ENCODE results near the gene ERICH4. TPM values are rescaled to one million over a fixed set of nuclear protein-coding genes. Genes with fewer than 3 reads are reported as not detected.
"Not testable (repeated sequence)": the region's sequence is repeated elsewhere in the genome, so short reads cannot be mapped to it uniquely, and the experiment has no call there.

ERICH4 gene
- total RNA-seq, 1 donor from 2014 or later, result not detected

GRCh38 chr19:41455936-41456335 is 13.0 kb downstream of the ERICH4 start:
- H3K9me3 Mint-ChIP-seq, result no peaks in the 10 kb centered on the region
- no peak overlapping the region for H3K27ac Mint-ChIP-seq
- intact Hi-C loops (cut with micrococcal nuclease), result no loop called here
- peaks cover 41% of the 10 kb centered on the region for H3K4me1 Mint-ChIP-seq
- DNase-seq, result no peak
- no peaks in the 10 kb centered on the region for H3K36me3 Mint-ChIP-seq (ENCODE audit: low read depth)
- no peaks in the 10 kb centered on the region for H3K27me3 Mint-ChIP-seq
- H3K4me3 Mint-ChIP-seq, result no peak overlapping the region

- H3K4me3 Mint-ChIP-seq, result peak overlapping the region; percentile 70
- no peaks in the 10 kb centered on the region for H3K36me3 Mint-ChIP-seq (ENCODE audit: low read depth)
- no peak for DNase-seq
- H3K4me1 Mint-ChIP-seq, result peaks cover 41% of the 10 kb centered on the region
- H3K9me3 Mint-ChIP-seq, result no peaks in the 10 kb centered on the region
- no peaks in the 10 kb centered on the region for H3K27me3 Mint-ChIP-seq
- no peak overlapping the region for H3K27ac Mint-ChIP-seq
- intact Hi-C loops (cut with micrococcal nuclease), result no loop called here
Measured at GRCh38 chr19:41456342-41456918, 13.5 kb downstream of the ERICH4 start.

DNA sequence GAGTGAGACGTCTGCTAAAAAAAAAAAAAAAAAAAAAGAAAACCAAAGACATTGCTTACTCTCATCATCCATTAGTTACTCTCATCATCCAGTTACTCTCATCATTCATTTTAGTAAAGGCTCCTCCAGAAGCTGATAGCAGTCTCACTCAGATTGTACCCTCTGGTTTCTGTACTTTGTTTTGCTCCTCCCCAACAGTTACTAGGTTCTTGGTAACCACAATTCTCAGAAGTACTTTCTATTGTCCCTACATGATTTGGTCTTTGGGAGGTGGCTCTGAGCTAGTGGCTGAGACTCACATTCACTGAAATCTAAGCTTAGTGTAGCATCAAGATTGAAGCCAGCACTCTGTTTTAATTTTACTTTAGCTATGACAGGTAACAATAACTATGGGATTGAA is 14.3 kb downstream of the ERICH4 start:
- Mint-ChIP-seq H3K27ac (peak overlapping the region; percentile 74), H3K36me3 (ENCODE audit: low read depth) (no peaks in the 10 kb centered on the region), H3K4me1 (peaks cover 41% of the 10 kb centered on the region), H3K27me3 (no peaks in the 10 kb centered on the region), H3K9me3 (no peaks in the 10 kb centered on the region), H3K4me3 (peak overlapping the region; percentile 70)
- DNase-seq, result peak; percentile 81
- intact Hi-C loops (cut with micrococcal nuclease), result no loop called here

GRCh38 chr19:41462497-41462896 is 19.5 kb downstream of the ERICH4 start:
- intact Hi-C loops (cut with micrococcal nuclease), result no loop called here
- peaks cover 10% of the 10 kb centered on the region for H3K27me3 Mint-ChIP-seq
- H3K27ac Mint-ChIP-seq, result no peak overlapping the region
- H3K4me1 Mint-ChIP-seq, result peaks cover 18% of the 10 kb centered on the region
- no peaks in the 10 kb centered on the region for H3K9me3 Mint-ChIP-seq
- no peak for DNase-seq
- H3K4me3 Mint-ChIP-seq, result no peak overlapping the region
- no peaks in the 10 kb centered on the region for H3K36me3 Mint-ChIP-seq (ENCODE audit: low read depth)

DNA sequence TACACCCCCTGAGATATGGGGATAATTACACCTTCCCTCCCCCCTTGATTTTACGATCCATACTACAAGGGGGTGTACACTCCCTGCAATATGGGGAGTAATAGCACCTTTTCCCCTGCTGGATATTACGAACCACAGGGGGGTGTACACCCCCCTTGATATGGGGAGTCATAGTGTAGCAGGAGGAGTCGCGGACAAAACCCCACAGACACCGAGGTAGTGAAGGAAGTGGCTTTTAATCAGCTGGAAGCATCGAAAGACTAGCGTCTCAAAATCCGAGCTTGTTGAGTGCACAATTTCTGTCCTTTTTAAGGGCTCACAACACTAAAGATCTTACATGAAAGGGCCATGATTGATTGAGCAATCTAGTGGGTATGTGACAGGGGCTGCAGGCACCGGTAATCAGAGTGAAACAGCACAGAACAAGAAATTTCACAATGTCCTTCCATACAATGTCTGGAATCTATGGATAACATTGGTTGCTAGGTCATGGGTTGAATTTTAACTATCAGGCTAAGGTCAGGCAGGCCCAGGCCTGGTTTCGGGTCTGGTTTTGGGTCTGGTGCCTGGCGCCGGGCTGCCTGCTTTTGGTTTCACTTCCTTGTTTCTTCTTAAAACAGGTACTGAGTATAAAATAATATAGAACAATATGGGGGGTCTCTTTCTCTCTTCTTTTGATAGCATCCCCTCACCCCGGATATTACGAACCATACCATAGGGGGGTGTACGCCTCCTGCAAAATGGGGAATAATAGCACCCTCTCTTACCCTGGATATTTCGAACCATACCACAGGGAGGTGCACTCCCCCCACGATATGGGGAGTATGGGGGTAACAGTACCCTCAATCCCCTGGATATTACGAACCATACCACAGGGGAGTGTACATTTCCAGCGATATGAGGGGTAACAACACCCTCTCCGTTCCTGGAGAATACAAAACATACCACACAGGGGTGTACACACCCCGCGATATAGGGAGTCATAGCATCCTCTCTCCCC is 20.6 kb downstream of the ERICH4 start:
- intact Hi-C loops (cut with micrococcal nuclease); H3K9me3 Mint-ChIP-seq; H3K36me3 Mint-ChIP-seq (ENCODE audit: low read depth): not testable (repeated sequence)
- Mint-ChIP-seq H3K4me3 (peak overlapping the region; percentile 54), H3K27ac (peak overlapping the region; percentile 31), H3K4me1 (peaks cover 11% of the 10 kb centered on the region), H3K27me3 (peaks cover 18% of the 10 kb centered on the region)
- DNase-seq, result peak; percentile 75

DNA sequence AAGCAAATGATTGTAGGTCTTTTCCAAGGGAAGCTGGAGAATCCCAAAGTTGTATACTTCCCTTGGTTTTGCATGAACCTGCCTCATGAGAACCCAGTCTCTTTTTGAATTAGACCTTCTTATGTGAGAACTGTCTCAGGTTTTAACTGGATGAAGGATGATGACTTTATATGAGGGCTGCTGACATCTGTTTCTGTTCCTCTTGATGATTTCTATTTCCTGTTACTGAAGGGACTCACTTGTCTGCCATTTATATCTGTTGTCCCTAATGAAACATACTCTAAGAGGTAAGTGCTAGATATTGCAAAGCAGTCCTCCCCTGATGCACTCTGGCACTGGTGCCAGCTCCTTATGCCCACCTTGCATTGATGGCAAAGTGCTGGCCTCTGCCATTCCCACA is 33.6 kb downstream of the ERICH4 start:
- H3K9me3 Mint-ChIP-seq, result no peaks in the 10 kb centered on the region
- no peak overlapping the region for H3K4me3 Mint-ChIP-seq
- DNase-seq, result no peak
- H3K27me3 Mint-ChIP-seq, result peaks cover 39% of the 10 kb centered on the region
- no peaks in the 10 kb centered on the region for H3K36me3 Mint-ChIP-seq (ENCODE audit: low read depth)
- H3K4me1 Mint-ChIP-seq, result no peaks in the 10 kb centered on the region
- no peak overlapping the region for H3K27ac Mint-ChIP-seq
- intact Hi-C loops (cut with micrococcal nuclease), result no loop called here

GRCh38 chr19:41478171-41478570 is 35.2 kb downstream of the ERICH4 start:
- no peak overlapping the region for H3K27ac Mint-ChIP-seq
- intact Hi-C loops (cut with micrococcal nuclease), result no loop called here
- DNase-seq, result no peak
- no peaks in the 10 kb centered on the region for H3K4me1 Mint-ChIP-seq
- H3K36me3 Mint-ChIP-seq (ENCODE audit: low read depth), result no peaks in the 10 kb centered on the region
- no peak overlapping the region for H3K4me3 Mint-ChIP-seq
- peaks cover 32% of the 10 kb centered on the region for H3K27me3 Mint-ChIP-seq
- no peaks in the 10 kb centered on the region for H3K9me3 Mint-ChIP-seq

- Mint-ChIP-seq H3K4me1 (no peaks in the 10 kb centered on the region), H3K27me3 (peaks cover 33% of the 10 kb centered on the region), H3K4me3 (no peak overlapping the region), H3K27ac (no peak overlapping the region), H3K36me3 (ENCODE audit: low read depth) (no peaks in the 10 kb centered on the region), H3K9me3 (no peaks in the 10 kb centered on the region)
- intact Hi-C loops (cut with micrococcal nuclease), result no loop called here
- no peak for DNase-seq
Measured at GRCh38 chr19:41478875-41479756, 36.2 kb downstream of the ERICH4 start.

DNA sequence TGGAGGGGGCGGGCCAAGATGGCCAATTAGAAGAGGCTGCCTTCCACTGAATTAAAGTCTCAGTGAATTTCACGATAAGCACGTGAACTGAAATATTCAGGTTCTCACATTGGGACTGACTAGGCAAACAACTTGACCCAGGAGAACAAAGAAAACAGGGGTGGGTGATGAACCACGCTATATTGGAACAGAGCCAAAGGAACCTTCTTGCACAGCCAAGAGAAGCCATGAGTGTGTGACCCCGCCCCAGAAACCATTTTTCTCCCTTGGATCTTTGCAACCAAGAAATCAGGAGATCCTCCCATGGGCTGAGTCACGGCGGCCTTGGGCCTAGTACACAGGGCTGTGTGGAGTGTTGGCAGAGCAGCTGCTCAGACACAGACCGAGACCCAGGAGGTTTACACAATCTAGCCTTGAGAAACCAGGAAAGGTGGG is 36.8 kb downstream of the ERICH4 start:
- intact Hi-C loops (cut with micrococcal nuclease), result no loop called here
- no peak for DNase-seq
- Mint-ChIP-seq H3K4me3 (no peak overlapping the region), H3K27ac (no peak overlapping the region), H3K4me1 (no peaks in the 10 kb centered on the region), H3K9me3 (no peaks in the 10 kb centered on the region), H3K36me3 (ENCODE audit: low read depth) (no peaks in the 10 kb centered on the region), H3K27me3 (peaks cover 37% of the 10 kb centered on the region)

GRCh38 chr19:41480336-41480735 is 37.4 kb downstream of the ERICH4 start:
- Mint-ChIP-seq H3K4me1 (no peaks in the 10 kb centered on the region), H3K9me3 (no peaks in the 10 kb centered on the region), H3K36me3 (ENCODE audit: low read depth) (no peaks in the 10 kb centered on the region), H3K27ac (no peak overlapping the region), H3K4me3 (no peak overlapping the region), H3K27me3 (peaks cover 42% of the 10 kb centered on the region)
- intact Hi-C loops (cut with micrococcal nuclease), result no loop called here
- no peak for DNase-seq

GRCh38 chr19:41484822-41485221 is 41.9 kb downstream of the ERICH4 start:
- intact Hi-C loops (cut with micrococcal nuclease), result no loop called here
- no peak overlapping the region for H3K27ac Mint-ChIP-seq
- H3K4me3 Mint-ChIP-seq, result no peak overlapping the region
- DNase-seq, result no peak
- H3K4me1 Mint-ChIP-seq, result no peaks in the 10 kb centered on the region
- peaks cover 9% of the 10 kb centered on the region for H3K9me3 Mint-ChIP-seq
- no peaks in the 10 kb centered on the region for H3K36me3 Mint-ChIP-seq (ENCODE audit: low read depth)
- H3K27me3 Mint-ChIP-seq, result peaks cover 49% of the 10 kb centered on the region

GRCh38 chr19:41486953-41487352 is 44.0 kb downstream of the ERICH4 start:
- intact Hi-C loops (cut with micrococcal nuclease); H3K27ac Mint-ChIP-seq; H3K9me3 Mint-ChIP-seq; H3K36me3 Mint-ChIP-seq (ENCODE audit: low read depth); H3K4me3 Mint-ChIP-seq; H3K4me1 Mint-ChIP-seq; DNase-seq: not testable (repeated sequence)
- peaks cover 43% of the 10 kb centered on the region for H3K27me3 Mint-ChIP-seq

- DNase-seq, result no peak
- intact Hi-C loops (cut with micrococcal nuclease), result no loop called here
- Mint-ChIP-seq H3K4me3 (no peak overlapping the region), H3K36me3 (ENCODE audit: low read depth) (no peaks in the 10 kb centered on the region), H3K27ac (peak overlapping the region; percentile 4), H3K4me1 (no peaks in the 10 kb centered on the region), H3K9me3 (no peaks in the 10 kb centered on the region), H3K27me3 (peaks cover 21% of the 10 kb centered on the region)
Measured at GRCh38 chr19:41492843-41493242, 49.9 kb downstream of the ERICH4 start.
